Amniotic epithelial cell (primary cell): ENCODE data around the gene PRDM1.

Experiments
- DNase-seq: peaks from one replicate; pipeline ENCODE4 v3.0.0-alpha.2; 2010; ENCODE audit warnings: low read depth

The PRDM1 gene

DNA sequence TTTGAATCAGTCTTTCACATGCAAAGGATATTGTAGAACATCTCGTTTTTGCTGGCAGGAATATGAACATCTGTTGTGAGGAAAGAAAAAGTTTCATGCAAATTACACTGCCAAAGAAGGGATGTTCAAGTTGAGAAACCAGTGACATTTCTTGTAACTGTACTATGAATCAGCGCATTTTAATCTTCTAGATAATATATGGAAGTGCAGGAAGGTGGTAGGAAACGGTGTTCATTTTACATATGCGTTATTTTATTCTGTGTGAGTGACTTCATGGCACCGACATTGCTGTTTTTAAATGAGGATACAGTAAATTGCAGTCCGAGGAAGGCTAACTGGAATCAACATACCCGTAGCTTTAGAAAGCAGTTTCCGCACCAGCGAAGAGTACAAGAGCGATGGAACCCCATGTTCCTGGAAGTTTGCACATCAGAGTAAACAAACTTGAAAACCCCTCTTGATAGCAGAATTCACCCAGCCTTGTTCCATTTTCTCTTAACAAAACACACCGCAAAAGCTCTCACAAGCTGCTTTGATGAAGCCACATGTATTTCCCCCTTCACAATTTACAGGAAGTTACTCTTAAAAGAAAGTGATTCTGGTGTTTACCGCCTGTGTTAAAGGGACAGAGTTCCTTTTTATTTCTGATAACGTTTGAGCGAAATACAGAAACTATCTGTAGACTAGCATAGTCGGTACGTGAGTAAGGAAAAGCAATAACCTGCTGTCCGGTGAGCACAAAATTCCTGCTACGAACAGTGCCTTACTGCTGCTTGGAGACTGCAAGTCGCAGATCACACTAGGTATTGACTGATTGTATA is 11.5 kb downstream of the PRDM1 start:
- peak; percentile 52 for DNase-seq

DNA sequence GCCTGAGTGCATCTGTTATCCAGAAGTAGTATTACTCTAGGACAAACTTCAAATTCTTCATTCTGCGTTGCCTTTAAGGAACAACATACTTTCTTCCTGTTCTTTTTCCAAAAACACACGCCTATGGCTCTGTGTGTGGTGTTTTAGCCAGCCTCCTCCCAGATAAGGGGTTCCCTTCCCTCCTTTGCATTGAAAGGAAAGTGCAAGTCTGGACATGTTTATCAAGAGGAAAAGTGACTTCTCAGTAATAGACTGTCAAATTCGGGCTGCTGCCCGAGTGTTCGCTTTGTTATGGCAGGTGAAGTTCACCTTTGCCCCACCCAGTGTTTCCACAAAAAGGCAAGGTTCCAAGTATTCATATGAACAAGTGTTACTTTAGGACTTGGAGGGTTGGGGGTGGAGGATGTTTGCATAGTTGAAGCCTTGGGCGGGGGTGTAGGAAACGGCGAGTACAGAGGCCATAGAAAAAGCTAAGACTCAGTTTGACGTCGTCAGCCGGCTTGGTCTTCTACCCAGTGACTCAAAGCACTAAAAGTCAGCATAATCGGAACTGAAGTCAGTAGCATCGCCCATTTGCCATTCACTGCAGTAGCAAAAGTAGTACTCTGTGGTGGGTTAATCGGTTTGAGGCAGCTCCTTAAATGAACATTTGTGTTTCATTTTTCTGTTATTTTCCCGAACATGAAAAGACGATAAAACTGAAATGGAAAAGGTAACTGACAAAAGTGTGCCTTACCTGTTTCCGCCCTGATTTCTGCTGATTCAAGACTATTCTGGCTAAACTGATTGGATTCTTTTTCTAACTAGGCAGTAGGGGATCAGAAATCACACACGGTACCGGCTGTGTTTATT is 12.5 kb downstream of the PRDM1 start:
- DNase-seq: no peak

DNA sequence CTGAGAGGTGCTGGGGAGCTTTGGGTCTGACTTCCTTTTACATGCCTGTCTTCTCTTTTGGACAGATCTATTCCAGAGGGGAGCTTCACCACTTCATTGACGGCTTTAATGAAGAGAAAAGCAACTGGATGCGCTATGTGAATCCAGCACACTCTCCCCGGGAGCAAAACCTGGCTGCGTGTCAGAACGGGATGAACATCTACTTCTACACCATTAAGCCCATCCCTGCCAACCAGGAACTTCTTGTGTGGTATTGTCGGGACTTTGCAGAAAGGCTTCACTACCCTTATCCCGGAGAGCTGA is 13.1 kb downstream of the PRDM1 start:
- DNase-seq: no peak

DNA sequence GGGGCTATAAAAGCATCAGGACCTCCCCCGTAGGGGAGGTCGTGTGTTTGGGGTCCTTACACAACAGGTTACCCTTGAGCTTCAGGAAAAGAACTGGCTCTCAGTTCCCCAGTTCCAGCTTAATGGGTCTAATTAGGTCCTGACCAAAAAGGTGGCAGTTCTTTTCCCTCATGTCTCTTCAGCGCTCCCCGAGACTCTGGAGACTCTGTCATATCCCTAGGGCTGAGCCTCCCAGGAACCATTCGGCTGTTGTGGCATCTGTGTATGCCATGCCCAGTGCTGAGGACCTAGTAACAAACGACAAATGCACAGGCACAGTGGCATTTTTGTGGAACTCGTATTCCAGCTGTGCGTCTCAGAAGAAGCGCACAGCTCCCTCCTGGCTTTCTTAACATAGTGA is 14.6 kb downstream of the PRDM1 start:
- DNase-seq: no peak

DNA sequence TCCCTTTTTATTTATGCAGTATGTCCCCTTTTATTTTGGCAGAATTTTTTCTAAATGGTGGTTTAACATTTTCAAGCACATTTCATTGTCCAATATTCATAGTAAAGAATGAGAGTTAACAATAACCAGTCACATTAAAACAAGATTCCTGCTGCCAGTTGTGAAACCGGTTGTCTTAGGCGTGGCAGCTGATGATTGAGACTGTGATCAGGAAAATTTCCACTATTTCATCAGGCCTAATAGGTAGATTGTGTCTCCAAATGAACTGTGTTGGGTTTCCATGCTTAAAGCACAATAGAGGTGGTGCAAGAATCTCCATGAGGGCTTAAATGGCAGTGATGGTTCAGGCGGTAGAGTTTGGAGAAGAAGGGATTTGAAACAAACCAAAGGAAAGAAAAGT is 15.3 kb downstream of the PRDM1 start:
- DNase-seq: no peak

DNA sequence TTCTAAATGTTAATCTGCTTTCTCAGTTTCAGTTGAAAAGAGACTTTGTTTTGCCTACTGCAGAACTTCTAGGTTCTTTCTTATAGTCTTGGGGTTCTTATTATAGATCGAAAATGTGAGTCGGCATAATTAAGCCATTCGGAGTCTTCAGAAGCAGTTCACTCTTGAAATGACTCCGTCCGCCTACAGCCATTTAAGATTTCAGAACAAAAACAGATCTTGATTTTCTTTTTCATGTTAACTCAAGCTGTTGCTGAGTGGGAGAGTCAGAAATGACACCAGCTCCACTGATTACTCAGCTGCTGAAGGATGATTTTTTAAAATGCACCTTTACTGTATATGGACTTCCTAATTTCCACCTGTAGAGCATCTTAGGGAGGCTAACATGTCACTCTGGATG is 15.9 kb downstream of the PRDM1 start:
- DNase-seq: no peak

DNA sequence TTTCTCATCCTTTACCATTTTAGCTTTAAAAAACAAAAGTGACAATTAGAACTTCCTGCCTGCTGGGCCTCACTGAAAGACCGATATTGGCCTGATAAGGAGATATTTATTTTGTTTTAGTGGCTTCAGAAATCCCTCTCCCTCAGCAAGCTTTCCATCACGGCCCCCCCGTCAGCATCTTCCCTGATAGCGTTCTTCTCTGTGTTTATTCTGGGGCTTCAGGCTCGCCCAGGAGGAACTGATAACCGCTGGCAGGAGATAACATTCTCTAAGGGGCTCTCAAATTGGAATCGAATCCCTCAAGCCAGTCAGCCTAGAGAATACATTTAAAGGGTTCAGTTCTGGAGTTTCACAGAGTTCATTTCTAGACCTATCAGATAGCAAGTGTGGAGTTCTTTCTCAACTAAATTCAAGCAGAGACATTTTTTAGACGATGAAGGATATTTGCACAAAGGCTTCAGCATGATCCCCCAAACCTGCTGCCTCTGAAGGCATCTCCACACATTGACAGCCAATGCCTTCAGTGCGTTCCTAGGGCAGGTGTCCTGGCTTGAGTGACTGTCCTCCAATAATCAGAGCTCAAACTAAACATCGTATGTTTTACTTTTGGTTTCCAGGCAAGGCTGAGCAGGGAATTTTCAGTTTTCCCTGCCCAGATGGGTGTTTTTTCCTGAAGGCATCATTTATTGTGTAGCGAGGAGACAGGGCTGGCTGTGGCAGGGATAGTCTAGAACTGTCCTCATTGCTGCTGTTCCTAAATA is 17.0 kb downstream of the PRDM1 start:
- no peak for DNase-seq

DNA sequence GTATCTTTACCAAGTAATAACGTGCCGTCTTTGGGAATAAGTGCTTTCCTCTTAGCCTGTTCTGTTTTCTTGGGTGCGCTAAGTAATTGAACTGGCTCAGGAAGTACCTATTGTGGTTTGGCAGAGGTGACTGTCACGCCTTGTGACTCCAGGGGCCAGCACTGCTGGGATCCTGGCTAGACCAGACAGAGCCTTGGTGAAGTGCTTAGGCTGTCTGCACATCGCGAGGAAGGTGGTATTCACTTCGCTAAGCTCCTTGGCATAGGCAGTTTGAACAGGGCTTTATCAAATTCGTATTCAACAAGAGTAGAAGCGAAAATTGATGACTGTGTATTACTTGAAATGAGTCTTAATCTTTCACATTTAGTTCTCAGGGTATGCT is 17.6 kb downstream of the PRDM1 start:
- no peak for DNase-seq

DNA sequence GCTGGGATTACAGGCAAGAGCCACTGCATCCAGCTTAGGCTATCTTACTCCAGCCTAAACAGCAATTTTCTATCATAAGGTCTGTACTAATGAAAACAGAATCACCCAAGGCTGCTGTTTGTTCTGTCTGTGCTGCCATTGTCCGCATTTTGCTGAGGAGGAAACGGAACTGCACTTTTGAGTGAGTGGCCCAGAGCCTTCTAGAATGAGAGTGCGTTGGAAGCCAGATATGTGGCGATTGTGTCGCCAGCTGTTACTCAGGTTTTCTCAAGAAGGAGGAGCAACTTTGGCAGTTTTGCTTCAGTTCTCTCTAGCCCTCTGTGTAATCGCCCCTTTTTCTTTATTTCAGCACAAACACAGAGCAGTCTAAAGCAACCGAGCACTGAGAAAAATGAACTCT is 18.3 kb downstream of the PRDM1 start:
- no peak for DNase-seq

DNA sequence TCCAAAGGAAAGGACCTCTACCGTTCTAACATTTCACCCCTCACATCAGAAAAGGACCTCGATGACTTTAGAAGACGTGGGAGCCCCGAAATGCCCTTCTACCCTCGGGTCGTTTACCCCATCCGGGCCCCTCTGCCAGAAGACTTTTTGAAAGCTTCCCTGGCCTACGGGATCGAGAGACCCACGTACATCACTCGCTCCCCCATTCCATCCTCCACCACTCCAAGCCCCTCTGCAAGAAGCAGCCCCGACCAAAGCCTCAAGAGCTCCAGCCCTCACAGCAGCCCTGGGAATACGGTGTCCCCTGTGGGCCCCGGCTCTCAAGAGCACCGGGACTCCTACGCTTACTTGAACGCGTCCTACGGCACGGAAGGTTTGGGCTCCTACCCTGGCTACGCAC is 18.8 kb downstream of the PRDM1 start:
- DNase-seq: no peak

DNA sequence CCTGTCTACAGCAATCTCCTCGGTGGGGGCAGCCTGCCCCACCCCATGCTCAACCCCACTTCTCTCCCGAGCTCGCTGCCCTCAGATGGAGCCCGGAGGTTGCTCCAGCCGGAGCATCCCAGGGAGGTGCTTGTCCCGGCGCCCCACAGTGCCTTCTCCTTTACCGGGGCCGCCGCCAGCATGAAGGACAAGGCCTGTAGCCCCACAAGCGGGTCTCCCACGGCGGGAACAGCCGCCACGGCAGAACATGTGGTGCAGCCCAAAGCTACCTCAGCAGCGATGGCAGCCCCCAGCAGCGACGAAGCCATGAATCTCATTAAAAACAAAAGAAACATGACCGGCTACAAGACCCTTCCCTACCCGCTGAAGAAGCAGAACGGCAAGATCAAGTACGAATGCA is 19.4 kb downstream of the PRDM1 start:
- no peak for DNase-seq

DNA sequence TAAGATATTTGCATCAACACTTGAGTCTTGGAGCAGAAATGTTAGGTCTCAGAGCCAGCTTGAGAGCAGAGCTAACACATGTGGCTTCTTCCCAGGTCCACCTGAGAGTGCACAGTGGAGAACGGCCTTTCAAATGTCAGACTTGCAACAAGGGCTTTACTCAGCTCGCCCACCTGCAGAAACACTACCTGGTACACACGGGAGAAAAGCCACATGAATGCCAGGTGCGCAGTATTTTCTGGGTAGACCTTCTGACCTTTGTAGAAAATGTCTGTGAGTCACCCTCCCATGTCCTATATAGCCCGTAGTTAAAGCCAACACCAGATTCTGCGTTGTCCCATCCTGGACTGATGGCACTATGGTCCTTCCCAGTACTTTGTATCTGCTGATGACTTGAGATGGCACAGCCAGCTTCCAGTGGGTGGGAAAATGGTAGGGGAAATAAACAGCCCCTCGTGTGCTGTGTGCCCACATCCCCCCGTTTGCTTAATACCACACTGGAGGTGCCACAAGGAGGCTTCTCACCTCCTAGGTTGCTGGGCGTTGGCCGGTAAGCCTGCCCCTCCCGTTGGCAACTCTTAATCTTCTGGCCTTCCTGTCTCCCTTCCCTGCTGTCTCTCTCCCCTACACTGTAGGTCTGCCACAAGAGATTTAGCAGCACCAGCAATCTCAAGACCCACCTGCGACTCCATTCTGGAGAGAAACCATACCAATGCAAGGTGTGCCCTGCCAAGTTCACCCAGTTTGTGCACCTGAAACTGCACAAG is 20.3 kb downstream of the PRDM1 start:
- no peak for DNase-seq

DNA sequence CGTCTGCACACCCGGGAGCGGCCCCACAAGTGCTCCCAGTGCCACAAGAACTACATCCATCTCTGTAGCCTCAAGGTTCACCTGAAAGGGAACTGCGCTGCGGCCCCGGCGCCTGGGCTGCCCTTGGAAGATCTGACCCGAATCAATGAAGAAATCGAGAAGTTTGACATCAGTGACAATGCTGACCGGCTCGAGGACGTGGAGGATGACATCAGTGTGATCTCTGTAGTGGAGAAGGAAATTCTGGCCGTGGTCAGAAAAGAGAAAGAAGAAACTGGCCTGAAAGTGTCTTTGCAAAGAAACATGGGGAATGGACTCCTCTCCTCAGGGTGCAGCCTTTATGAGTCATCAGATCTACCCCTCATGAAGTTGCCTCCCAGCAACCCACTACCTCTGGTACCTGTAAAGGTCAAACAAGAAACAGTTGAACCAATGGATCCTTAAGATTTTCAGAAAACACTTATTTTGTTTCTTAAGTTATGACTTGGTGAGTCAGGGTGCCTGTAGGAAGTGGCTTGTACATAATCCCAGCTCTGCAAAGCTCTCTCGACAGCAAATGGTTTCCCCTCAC is 21.0 kb downstream of the PRDM1 start:
- DNase-seq: no peak

DNA sequence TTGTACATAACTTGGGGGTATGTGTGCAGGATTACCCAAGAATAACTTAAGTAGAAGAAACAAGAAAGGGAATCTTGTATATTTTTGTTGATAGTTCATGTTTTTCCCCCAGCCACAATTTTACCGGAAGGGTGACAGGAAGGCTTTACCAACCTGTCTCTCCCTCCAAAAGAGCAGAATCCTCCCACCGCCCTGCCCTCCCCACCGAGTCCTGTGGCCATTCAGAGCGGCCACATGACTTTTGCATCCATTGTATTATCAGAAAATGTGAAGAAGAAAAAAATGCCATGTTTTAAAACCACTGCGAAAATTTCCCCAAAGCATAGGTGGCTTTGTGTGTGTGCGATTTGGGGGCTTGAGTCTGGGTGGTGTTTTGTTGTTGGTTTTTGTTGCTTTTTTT is 22.0 kb downstream of the PRDM1 start:
- no peak for DNase-seq

DNA sequence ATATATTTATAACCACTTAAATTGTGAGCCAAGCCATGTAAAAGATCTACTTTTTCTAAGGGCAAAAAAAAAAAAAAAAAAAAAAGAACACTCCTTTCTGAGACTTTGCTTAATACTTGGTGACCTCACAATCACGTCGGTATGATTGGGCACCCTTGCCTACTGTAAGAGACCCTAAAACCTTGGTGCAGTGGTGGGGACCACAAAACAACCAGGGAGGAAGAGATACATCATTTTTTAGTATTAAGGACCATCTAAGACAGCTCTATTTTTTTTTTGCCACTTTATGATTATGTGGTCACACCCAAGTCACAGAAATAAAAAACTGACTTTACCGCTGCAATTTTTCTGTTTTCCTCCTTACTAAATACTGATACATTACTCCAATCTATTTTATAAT is 22.9 kb downstream of the PRDM1 start:
- DNase-seq: no peak

DNA sequence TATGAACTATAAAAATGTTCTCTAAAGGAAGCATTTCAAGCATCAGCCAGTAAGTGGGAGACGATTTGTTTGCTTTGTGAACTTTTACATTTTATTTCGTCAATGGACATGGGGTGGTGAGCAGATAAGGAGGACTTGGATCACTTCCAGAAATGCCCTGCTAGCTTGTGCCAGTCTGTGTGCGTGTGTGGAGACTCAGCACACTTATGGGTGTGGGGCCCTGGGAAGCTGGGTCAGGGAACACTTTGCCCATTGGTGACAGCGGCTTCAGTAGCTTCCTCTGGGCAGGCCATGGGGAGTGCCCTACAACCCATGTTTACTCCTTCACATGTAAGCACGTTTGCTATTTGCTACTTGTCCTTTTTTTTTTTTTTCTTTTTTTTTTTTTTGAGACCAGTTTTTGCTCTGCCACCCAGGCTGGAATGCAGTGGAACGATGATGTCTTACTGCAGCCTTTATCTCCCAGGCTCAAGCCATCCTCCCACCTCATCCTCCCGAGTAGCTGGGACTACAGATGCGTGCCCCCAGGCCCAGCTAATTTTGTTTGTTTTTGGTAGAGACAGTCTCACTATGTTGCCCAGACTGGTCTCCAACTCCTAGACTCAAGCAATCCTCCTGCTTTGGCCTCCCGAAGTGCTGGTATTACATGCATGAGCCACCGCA is 24.2 kb downstream of the PRDM1 start:
- no peak for DNase-seq

DNA sequence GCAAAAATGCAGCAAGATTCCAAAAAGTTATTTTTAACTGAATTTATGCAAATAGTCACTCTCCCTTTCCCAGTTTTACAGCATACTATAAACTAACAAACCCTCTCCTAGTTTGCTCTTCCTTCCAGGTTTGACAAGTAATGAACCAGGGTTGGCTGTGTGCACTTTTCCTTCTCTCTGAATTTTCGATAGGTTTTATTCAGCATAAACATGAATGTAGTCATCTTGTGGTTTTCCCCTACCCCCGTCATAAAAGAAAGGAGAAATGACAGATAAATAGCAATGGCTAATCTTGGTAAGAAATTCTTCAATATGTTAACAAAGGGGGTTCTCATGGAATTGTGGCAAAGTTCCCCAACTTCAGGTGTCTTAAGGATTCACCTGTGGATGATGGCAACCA is 26.3 kb downstream of the PRDM1 start:
- no peak for DNase-seq

DNA sequence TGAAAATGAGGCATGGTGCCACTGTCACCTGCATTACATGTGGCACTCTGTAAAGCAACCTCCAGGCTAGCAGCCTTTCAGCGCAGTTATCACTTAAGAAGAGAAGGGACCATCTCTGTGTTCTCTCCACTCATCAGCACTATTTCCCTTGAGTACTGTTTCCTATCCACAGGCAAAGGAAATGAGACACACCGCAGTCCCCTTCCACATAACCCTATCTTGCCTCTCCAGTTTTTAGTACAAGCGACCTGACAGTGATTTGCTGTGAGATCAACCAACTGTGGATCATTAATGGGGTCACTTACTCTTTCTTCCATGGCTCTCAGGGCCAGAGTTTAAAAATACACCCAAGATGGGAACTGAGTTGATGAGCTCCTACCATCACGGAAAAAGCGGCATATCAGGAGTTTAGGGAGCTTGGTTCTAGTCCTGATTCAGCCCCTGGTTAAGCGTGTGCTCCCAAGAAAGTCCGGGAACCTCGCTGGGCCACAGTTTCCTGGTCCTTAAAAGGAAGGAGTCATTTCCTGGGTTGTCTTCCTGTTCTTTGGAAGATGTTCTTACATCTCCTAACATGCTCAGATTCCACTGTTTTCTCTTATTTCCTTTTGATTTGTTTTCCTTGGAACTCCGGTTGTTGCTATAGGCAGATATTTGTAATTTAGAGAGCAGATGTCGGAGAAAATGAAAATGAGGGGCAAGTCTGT is 27.3 kb downstream of the PRDM1 start:
- DNase-seq: no peak

DNA sequence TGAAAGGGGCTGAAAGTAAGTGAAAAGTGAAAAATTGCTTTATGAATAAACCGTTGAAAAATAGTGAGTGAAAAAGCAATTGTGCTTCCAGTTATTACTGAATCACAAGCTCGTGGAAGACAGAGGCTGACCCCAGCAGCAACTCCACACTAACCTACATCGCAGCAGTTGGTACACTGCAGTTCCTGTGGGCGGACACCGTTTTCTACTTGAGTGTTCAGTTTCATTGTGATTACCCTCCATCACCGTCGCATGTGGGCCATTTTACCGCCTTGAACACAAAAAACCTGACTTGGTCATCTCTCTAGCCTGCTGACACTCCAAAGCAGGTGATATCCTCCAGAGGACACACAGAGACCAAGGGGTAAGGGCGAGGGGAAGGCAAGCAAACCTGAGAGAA is 28.4 kb downstream of the PRDM1 start:
- DNase-seq: no peak

DNA sequence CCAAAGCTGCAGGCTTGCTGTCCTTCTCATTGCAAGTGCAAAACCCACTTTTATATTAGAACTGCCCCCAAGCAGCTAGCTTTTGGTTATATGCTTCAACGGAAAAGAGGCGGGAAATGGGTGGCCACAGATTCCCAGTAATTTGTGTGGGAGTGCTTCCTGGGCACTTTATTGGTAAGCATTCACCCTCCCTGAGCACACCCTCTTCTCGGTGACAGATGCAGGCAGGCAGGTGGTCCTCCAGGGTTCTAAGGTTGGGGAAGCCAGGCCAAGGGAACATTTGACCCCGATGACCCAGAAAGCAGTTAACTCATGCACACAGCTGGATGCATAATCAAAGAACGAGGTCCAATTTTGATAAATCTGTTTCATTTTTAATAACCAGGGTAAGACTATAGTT is 29.1 kb downstream of the PRDM1 start:
- DNase-seq: no peak
